ENCODE results near the gene ARHGAP20.

Gene ARHGAP20, protein sequence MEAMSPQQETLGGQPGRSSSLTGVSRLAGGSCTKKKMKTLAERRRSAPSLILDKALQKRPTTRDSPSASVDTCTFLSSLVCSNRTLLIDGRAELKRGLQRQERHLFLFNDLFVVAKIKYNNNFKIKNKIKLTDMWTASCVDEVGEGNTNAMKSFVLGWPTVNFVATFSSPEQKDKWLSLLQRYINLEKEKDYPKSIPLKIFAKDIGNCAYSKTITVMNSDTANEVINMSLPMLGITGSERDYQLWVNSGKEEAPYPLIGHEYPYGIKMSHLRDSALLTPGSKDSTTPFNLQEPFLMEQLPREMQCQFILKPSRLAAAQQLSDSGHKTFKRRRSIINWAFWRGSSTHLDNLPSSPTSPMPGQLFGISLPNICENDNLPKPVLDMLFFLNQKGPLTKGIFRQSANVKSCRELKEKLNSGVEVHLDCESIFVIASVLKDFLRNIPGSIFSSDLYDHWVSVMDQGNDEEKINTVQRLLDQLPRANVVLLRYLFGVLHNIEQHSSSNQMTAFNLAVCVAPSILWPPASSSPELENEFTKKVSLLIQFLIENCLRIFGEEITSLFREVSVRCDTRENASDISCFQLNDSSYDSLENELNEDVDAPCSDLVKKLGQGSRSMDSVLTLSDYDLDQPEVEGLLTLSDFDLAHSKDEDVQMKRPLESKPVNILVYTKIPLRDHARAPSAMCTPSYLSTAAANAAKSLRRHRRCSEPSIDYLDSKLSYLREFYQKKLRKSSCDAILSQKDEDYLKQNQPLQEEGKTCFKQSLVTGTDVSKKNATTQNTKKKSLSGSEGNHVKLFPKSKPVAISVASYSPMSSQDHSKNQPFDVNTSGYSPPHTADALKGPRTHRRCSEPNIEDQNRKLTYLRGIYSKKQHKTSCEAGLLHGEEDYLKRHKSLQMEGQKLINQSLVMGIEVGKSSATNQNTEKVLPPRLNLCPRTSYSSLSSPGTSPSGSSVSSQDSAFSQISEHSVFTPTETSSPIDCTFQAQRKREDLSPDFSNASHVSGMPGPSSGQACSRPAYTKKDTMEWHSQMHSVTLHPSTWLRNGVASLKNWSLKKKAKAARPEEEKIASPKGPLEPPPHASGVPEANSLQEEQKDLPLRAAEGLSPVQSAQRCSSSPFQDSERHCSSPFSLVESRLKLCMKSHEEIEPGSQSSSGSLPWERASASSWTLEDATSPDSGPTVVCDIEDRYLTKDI

GRCh38 chr11:110711776-110712658, at the start of gene ARHGAP20:
TSS of gene ARHGAP20 (minus strand) at chr11:110712437. CDS start at chr11:110712231, 206 bp downstream.
- peak; percentile 85 for ATAC-seq
- TF ChIP-seq TSHZ2 (CRISPR knock-in tag; IDR thresholded peaks at IDR 0.05) (no peak), TOX (CRISPR knock-in tag; IDR thresholded peaks at IDR 0.05; ENCODE audit: borderline replicate concordance) (no peak), GLIS3 (CRISPR knock-in tag; IDR thresholded peaks at IDR 0.05) (no peak), ZFP30 (CRISPR knock-in tag; IDR thresholded peaks at IDR 0.05) (no peak), ZNF8 (CRISPR knock-in tag; IDR thresholded peaks at IDR 0.05) (no peak), ARNTL (CRISPR knock-in tag; IDR thresholded peaks at IDR 0.05; ENCODE audit: borderline replicate concordance, low read depth) (no peak), ZNF70 (CRISPR knock-in tag; IDR thresholded peaks at IDR 0.05) (no peak), PATZ1 (CRISPR knock-in tag; IDR thresholded peaks at IDR 0.05; ENCODE audit: borderline replicate concordance) (no peak), ZNF565 (CRISPR knock-in tag; conservative IDR thresholded peaks at IDR 0.05; ENCODE audit: low read depth) (no peak), SNAI2 (CRISPR knock-in tag; IDR thresholded peaks at IDR 0.05) (no peak), ESRRG (CRISPR knock-in tag; IDR thresholded peaks at IDR 0.05) (no peak), CSRNP3 (CRISPR knock-in tag; IDR thresholded peaks at IDR 0.05) (no peak), PPARA (CRISPR knock-in tag; IDR thresholded peaks at IDR 0.05; ENCODE audit: borderline replicate concordance) (no peak)

GRCh38 chr11:110761991-110762390, 49.8 kb upstream of the ARHGAP20 start:
- TF ChIP-seq ZNF565 (CRISPR knock-in tag; conservative IDR thresholded peaks at IDR 0.05; ENCODE audit: low read depth) (no peak), ARNTL (CRISPR knock-in tag; IDR thresholded peaks at IDR 0.05; ENCODE audit: borderline replicate concordance, low read depth) (no peak), BACH2 (CRISPR knock-in tag; IDR thresholded peaks at IDR 0.05; ENCODE audit: borderline replicate concordance) (no peak), CSRNP3 (CRISPR knock-in tag; IDR thresholded peaks at IDR 0.05) (no peak), ZFP3 (CRISPR knock-in tag; IDR thresholded peaks at IDR 0.05) (no peak), ESRRG (CRISPR knock-in tag; IDR thresholded peaks at IDR 0.05) (no peak), ZNF70 (CRISPR knock-in tag; IDR thresholded peaks at IDR 0.05) (no peak), TOX (CRISPR knock-in tag; IDR thresholded peaks at IDR 0.05; ENCODE audit: borderline replicate concordance) (no peak), TSHZ2 (CRISPR knock-in tag; IDR thresholded peaks at IDR 0.05) (no peak), TCF4 (CRISPR knock-in tag; IDR thresholded peaks at IDR 0.05; ENCODE audit: borderline replicate concordance) (no peak)
- TF ChIP-seq, protein P1, sequence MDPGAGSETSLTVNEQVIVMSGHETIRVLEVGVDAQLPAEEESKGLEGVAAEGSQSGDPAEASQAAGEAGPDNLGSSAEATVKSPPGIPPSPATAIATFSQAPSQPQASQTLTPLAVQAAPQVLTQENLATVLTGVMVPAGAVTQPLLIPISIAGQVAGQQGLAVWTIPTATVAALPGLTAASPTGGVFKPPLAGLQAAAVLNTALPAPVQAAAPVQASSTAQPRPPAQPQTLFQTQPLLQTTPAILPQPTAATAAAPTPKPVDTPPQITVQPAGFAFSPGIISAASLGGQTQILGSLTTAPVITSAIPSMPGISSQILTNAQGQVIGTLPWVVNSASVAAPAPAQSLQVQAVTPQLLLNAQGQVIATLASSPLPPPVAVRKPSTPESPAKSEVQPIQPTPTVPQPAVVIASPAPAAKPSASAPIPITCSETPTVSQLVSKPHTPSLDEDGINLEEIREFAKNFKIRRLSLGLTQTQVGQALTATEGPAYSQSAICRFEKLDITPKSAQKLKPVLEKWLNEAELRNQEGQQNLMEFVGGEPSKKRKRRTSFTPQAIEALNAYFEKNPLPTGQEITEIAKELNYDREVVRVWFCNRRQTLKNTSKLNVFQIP (CRISPR knock-in tag; IDR thresholded peaks at IDR 0.05; ENCODE audit: borderline replicate concordance, low read depth), result no peak
- TF ChIP-seq, protein P2, sequence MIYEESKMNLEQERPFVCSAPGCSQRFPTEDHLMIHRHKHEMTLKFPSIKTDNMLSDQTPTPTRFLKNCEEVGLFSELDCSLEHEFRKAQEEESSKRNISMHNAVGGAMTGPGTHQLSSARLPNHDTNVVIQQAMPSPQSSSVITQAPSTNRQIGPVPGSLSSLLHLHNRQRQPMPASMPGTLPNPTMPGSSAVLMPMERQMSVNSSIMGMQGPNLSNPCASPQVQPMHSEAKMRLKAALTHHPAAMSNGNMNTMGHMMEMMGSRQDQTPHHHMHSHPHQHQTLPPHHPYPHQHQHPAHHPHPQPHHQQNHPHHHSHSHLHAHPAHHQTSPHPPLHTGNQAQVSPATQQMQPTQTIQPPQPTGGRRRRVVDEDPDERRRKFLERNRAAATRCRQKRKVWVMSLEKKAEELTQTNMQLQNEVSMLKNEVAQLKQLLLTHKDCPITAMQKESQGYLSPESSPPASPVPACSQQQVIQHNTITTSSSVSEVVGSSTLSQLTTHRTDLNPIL (CRISPR knock-in tag; IDR thresholded peaks at IDR 0.05; ENCODE audit: low read depth), result no peak
- ATAC-seq, result no peak

Measured in SK-N-SH treated with all-trans-retinoic acid at 6 μM for 48 hours (cell line).